Retinal pigment epithelial cell (primary cell): Measurements from ENCODE around the gene RNF31.

Experiments used
- DNase-seq: peaks from one replicate; pipeline ENCODE4 v3.0.0-alpha.2; 2010; ENCODE audit warnings: low read depth
- H3K4me3 ChIP-seq: 2 replicates; pipeline ENCODE4 v1.5.1; 2011; ENCODE audit warnings: mild to moderate bottlenecking, low read length, control low read depth, moderate library complexity
- CTCF ChIP-seq: conservative IDR thresholded peaks from 2 replicates; pipeline ENCODE4 v1.5.1; 2011; ENCODE audit warnings: low read depth, low read length, control low read depth, inconsistent platforms

The RNF31 gene

GRCh38 chr14:24207625-24208024 lies 60.3 kb downstream of the RNF31 start:
- no peak for TF ChIP-seq CTCF
- DNase-seq, result no peak
- no peak overlapping the region for H3K4me3 ChIP-seq
